Measurements from ENCODE around the gene ZNF628.

DNA sequence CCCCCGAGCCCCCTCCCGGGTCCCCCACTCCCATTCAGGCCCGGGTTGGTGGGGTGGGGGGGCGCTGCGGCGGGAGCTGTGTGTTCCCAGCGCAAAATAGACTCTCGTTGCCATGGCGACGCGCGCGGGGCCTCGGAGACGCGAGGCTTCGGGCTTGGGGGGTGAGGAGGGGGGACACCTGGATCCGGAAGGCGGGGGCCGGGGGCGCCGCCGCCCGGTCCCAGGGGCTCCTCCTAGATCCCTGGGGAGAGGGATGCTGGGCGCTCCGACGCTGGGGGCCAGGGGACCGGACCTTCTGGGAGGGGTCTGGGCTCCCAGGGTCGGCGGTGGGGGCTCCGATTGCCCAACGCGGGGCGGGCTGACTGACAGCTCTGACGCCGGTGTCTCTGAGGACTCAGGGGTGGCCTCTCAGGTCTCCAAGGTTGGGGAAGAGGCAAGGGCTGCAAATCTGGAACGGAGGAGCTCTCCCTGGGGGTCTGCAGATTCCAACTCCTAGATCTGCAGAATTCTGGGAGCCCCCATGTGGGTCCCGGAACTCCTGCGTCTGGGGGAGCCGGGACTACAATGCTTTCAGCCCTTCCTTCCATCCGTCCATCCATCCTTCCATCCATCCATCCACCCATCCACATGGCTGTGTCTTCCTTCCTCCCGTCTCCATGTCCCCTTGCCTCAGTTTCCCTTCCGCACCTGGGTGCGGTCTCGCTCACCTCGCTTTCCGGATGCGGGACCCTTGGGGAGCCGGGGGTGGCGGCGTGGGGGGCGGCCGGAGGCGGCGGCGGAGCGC is 24.3 kb upstream of the ZNF628 start:
- TF ChIP-seq, protein P1, sequence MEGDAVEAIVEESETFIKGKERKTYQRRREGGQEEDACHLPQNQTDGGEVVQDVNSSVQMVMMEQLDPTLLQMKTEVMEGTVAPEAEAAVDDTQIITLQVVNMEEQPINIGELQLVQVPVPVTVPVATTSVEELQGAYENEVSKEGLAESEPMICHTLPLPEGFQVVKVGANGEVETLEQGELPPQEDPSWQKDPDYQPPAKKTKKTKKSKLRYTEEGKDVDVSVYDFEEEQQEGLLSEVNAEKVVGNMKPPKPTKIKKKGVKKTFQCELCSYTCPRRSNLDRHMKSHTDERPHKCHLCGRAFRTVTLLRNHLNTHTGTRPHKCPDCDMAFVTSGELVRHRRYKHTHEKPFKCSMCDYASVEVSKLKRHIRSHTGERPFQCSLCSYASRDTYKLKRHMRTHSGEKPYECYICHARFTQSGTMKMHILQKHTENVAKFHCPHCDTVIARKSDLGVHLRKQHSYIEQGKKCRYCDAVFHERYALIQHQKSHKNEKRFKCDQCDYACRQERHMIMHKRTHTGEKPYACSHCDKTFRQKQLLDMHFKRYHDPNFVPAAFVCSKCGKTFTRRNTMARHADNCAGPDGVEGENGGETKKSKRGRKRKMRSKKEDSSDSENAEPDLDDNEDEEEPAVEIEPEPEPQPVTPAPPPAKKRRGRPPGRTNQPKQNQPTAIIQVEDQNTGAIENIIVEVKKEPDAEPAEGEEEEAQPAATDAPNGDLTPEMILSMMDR (IDR thresholded peaks at IDR 0.05), result no peak
- TF ChIP-seq POLR2AphosphoS5 (IDR thresholded peaks at IDR 0.05), result peak in 1 of 4 donors; percentile 18
- no peak for TF ChIP-seq POLR2A (IDR thresholded peaks at IDR 0.05)
- no peak for TF ChIP-seq EP300 (IDR thresholded peaks at IDR 0.05)
